Retinal pigment epithelial cell (primary cell): ENCODE results near the gene SULT1C3.

Experiments
- DNase-seq: peaks from one replicate; pipeline ENCODE4 v3.0.0-alpha.2; 2010; ENCODE audit warnings: low read depth
- H3K4me3 ChIP-seq: 2 replicates; pipeline ENCODE4 v1.5.1; 2011; ENCODE audit warnings: mild to moderate bottlenecking, low read length, control low read depth, moderate library complexity
- TF ChIP-seq, protein P1 (sequence below): conservative IDR thresholded peaks from 2 replicates; pipeline ENCODE4 v1.5.1; 2011; ENCODE audit warnings: low read depth, low read length, control low read depth, inconsistent platforms

Gene SULT1C3

GRCh38 chr2:108224022-108224421 is 15.7 kb upstream of the SULT1C3 start:
- TF ChIP-seq, protein P1, sequence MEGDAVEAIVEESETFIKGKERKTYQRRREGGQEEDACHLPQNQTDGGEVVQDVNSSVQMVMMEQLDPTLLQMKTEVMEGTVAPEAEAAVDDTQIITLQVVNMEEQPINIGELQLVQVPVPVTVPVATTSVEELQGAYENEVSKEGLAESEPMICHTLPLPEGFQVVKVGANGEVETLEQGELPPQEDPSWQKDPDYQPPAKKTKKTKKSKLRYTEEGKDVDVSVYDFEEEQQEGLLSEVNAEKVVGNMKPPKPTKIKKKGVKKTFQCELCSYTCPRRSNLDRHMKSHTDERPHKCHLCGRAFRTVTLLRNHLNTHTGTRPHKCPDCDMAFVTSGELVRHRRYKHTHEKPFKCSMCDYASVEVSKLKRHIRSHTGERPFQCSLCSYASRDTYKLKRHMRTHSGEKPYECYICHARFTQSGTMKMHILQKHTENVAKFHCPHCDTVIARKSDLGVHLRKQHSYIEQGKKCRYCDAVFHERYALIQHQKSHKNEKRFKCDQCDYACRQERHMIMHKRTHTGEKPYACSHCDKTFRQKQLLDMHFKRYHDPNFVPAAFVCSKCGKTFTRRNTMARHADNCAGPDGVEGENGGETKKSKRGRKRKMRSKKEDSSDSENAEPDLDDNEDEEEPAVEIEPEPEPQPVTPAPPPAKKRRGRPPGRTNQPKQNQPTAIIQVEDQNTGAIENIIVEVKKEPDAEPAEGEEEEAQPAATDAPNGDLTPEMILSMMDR = no peak
- H3K4me3 ChIP-seq = no peak overlapping the region
- DNase-seq = no peak

DNA sequence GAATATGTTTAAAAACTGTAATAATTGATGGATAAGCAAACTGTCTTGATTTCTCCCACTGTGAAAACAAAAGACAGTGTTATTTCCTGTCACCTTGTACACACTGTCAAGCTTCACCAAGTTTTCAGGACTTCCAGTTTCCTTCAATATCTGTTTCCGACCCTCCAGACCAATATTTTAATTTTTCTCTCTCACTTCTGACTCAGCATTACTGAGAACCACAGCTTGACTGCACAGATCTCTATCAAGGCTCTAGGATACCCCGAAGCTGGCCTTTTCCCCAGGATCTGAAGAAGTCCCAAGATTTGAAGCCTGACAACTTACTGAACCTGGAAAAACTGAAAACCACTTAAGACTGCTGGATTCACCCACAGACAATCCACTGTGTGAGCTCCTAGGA is 13.2 kb upstream of the SULT1C3 start:
- TF ChIP-seq, protein P1 = no peak
- no peak for DNase-seq

DNA sequence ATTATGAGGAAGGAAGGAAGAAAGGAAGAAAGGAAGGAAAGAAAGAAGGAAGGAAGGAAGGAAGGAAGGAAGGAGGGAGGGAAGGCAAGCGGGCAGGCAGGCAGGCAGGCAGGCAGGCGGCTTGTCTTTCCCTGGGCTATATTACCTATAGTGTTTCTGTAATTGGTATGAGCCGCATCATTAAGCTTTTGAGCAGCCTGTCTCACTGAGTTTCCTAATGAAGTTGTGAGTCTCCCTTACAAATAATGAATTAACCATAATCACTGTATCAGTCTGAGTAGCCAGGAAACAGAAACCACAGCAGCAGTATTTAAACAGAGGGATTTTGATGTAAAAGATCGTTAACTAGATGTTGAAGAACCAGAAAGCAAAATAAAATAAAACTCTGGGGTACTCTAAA is 11.8 kb upstream of the SULT1C3 start:
- no peak for DNase-seq
- H3K4me3 ChIP-seq = no peak overlapping the region
- TF ChIP-seq, protein P1 = no peak

More for the DNA sequence above, 13.2 kb upstream of the SULT1C3 start:
- H3K4me3 ChIP-seq = no peak overlapping the region

DNA sequence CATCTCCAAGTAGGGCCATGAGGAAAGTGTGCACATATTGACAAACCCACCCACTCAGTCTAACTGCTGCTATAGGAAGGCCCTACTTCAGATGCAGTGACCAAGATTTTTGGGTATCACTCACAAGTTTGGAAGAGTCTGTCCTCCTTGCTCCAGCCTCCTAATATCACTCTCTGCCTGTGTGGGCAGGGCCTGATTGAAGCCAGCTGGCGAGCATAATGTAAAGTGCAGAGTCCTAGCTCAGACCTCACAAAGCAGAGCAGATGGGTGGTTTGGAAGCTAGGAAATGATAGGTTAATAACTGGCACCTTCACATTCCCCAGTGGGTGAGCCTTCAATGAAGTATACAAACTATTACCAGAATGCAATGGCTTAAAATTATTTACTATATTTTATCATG is 11.2 kb upstream of the SULT1C3 start:
- TF ChIP-seq, protein P1 = no peak
- no peak for DNase-seq
- no peak overlapping the region for H3K4me3 ChIP-seq

DNA sequence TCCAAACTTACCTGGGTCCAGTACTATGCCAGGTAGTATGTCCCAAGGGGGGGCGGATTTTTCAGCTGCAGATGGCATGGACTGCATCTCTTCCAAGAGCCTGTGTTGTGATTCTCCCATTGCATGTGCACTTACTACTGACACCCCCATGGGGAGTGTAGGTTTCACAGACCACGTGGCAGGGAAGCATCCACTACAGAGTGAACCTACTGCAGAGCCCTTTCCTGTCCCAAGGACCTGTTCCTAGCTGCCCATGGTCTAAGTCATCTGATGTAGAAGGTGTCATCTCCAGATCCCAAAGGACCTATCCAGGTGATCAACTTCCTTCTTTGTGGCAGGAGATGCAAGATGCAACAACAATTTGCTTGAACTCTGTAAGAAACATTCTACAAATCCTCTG is 9.9 kb upstream of the SULT1C3 start:
- TF ChIP-seq, protein P1 = no peak
- no peak for DNase-seq
- H3K4me3 ChIP-seq = no peak overlapping the region

DNA sequence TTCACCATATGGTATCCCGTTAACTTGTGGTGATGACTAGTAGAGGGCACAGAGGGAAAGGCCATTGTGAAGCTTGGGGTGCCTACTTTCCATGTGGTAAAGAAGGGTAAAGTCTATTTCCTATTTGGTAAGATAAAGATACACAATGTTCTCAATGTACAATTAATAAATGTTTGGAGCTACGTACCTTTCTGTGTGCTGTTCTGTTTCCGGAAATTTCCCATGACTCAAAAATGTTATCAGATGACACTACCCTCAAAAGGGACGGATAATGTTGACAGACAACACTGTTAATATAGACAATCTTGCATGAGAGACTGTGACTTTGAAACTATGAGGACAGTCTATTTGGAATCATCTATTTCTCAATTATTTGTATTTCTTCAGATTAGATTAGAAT is 4.2 kb upstream of the SULT1C3 start:
- TF ChIP-seq, protein P1 = no peak
- H3K4me3 ChIP-seq = no peak overlapping the region
- DNase-seq = no peak

DNA sequence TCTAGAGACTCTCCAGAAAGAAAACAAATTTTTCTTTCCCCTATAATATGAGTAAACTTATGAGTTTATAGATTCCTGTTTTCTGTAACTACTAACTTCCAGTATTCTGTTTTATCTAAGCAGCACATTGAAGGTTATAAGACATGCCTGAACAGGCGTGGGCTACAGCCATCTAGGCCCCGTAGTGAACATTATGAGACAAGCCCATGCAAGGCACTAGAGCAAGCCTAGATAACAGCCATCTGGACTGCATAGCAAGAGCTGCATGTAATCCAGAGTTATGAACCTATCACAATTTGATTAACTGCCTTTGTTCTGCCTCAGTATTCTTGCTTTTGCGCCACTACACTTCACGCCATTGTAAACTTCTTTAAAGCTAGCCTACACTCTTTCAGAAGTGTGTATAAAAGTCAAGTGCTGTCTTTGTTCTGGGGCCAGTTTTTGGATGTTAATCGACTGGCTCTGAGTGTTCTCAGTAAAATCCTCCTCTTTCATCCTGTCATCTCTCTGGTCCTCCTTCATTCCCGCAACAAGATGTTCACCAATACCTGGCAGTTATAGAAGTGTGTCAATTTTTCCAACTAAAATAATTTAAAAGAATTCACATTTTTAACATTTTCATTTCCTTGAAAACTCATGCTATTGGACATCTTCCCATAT is 3.0 kb upstream of the SULT1C3 start:
- no peak overlapping the region for H3K4me3 ChIP-seq
- TF ChIP-seq, protein P1 = no peak
- DNase-seq = no peak
